NAMALWA (cell line): ENCODE data around the gene SF1.
"Not testable (repeated sequence)": the region's sequence is repeated elsewhere in the genome, so short reads cannot be mapped to it uniquely, and the experiment has no call there.

ENCODE experiments used
- DNase-seq: peaks from one replicate; pipeline ENCODE4 v3.0.0-alpha.2; 2015; ENCODE audit warnings: low spot score

The SF1 gene, protein sequence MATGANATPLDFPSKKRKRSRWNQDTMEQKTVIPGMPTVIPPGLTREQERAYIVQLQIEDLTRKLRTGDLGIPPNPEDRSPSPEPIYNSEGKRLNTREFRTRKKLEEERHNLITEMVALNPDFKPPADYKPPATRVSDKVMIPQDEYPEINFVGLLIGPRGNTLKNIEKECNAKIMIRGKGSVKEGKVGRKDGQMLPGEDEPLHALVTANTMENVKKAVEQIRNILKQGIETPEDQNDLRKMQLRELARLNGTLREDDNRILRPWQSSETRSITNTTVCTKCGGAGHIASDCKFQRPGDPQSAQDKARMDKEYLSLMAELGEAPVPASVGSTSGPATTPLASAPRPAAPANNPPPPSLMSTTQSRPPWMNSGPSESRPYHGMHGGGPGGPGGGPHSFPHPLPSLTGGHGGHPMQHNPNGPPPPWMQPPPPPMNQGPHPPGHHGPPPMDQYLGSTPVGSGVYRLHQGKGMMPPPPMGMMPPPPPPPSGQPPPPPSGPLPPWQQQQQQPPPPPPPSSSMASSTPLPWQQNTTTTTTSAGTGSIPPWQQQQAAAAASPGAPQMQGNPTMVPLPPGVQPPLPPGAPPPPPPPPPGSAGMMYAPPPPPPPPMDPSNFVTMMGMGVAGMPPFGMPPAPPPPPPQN

GRCh38 chr11:64778473-64779298 lies at the start of gene SF1:
Gene SF1 (minus strand): TSS chr11:64778542. CDS start chr11:64778392, 150 bp downstream.
- DNase-seq = peak; percentile 100

- no peak for DNase-seq
Measured at GRCh38 chr11:64827451-64827839, 49.1 kb upstream of the SF1 start.

- no peak for DNase-seq
Measured at GRCh38 chr11:64826578-64827450, 48.5 kb upstream of the SF1 start.

- no peak for DNase-seq
Measured at GRCh38 chr11:64826062-64826461, 47.7 kb upstream of the SF1 start.

GRCh38 chr11:64823568-64824119 lies 45.3 kb upstream of the SF1 start:
- no peak for DNase-seq

- DNase-seq = no peak
Measured at GRCh38 chr11:64817476-64817875, 39.1 kb upstream of the SF1 start.

DNA sequence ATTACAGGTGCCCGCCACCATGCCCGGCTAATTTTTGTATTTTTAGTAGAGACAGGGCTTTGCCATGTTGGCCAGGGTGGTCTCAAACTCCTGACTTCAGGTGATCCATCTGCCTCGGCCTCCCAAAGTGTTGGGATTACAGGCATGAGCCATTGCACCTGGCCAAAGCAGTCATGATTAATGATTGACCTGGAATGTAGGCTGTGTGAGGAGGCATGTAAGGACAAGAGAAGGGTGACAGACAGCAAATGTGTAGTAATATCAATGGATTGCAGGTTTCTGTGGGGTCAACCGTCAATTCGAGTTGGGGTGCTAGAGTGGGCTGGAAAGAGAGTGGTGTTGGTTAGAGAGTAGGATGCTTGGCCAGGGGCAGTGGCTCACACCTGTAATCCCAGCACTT lies 37.1 kb upstream of the SF1 start:
- DNase-seq = not testable (repeated sequence)

GRCh38 chr11:64814712-64815187 lies 36.4 kb upstream of the SF1 start:
- peak; percentile 97 for DNase-seq

DNA sequence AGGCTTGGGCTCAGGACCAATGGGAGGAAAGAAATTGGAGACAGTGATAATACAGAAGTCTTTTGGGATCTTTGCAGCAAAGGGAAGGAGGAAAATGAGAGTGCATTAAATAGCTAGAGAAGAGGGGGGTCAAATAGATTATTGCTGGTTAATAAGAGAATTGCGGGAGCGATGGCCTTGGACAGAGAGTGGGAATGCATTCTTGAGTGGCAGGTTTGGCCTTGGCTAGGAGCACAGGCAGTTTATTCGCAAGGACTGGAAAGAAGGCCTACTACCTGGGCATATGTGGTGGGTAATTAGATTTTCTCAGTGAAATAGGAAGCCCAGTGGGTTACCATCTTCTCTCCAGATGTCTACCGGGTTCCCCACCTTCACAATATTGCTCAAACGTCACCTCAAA lies 35.5 kb upstream of the SF1 start:
- DNase-seq = peak; percentile 35

DNA sequence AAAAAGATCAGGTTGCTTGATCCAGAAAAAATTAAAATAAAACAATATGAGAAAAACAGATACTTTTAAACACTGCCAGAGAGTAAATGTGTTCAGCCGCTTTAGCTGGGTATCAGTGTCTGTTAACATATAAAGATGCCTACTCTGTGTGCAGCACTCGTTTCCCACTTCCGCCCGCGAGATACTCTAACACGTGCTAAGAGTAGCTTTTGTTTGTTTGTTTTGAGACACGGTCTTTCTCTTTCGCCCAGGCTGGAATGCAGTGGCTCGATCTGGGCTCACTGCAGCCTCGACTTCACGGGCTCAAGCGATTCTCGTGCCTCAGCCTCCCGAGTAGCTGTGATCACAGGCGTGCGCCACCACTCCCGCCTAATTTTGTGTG lies 32.5 kb upstream of the SF1 start:
- peak; percentile 86 for DNase-seq

- DNase-seq = peak; percentile 87
Measured at GRCh38 chr11:64810271-64810890, 32.0 kb upstream of the SF1 start, which contains the start of gene MEN1. Gene MEN1 (minus strand): TSS chr11:64810551. CDS start chr11:64810109, 442 bp downstream.

- DNase-seq = peak; percentile 38
Measured at GRCh38 chr11:64809781-64810241, 31.5 kb upstream of the SF1 start.

GRCh38 chr11:64805481-64805880 lies 27.1 kb upstream of the SF1 start:
- DNase-seq = no peak

DNA sequence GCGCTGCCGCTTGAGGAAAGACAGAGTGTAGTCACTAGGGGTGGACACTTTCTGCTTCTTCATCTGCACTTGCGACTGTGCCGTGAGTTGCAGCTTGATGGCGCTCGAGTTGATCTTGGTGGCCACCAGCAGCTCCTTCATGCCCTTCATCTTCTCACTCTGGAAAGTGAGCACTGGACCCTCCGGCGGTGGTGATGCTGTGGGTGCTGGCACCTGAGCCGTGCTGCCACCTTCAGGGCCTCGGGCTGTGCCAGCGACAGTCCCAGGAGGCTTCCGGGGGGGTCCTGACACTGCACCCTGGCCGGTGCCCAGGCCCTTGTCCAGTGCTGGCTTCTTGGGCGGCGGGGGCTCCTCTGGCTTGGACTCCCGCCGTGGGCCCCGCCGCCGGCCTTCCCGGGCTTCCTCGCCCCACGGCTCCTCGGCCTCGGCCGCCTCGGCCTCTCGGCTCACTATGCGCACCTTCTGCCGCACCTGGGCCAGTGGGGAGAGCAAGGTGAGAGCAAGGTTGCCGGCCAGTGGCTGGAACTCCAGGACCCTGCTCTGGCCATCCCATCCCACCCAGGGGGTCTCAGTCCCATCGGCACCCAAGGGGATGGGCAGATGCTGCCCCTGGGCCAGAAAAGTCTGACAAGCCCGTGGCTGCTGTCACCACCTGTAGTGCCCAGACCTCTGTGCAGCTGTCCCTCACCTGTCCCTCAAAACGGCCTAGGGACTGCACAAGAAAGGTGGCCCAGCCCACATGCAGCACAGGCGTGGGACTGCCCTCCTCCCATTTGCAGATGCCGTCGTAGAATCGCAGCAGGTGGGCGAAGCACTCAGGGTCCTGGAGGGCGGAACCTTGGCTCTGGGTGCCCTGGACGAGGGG lies 26.2 kb upstream of the SF1 start:
- DNase-seq = peak; percentile 47

GRCh38 chr11:64803846-64804345 lies 25.6 kb upstream of the SF1 start:
- DNase-seq = no peak

GRCh38 chr11:64803158-64803845 lies 25.0 kb upstream of the SF1 start, which contains the start of gene MAP4K2:
Gene MAP4K2 (minus strand): TSS chr11:64803214. CDS start chr11:64803149, 65 bp downstream.
- DNase-seq = peak; percentile 87

GRCh38 chr11:64802370-64803157 lies 24.2 kb upstream of the SF1 start:
- DNase-seq = peak; percentile 52
